ENCODE measurements around the gene SNN. TPM values are rescaled to one million over a fixed set of nuclear protein-coding genes. Genes with fewer than 3 reads are reported as not detected.

SNN gene
- total RNA-seq, 2 donors from 2014 or later, result 7.5 to 10.9 TPM

DNA sequence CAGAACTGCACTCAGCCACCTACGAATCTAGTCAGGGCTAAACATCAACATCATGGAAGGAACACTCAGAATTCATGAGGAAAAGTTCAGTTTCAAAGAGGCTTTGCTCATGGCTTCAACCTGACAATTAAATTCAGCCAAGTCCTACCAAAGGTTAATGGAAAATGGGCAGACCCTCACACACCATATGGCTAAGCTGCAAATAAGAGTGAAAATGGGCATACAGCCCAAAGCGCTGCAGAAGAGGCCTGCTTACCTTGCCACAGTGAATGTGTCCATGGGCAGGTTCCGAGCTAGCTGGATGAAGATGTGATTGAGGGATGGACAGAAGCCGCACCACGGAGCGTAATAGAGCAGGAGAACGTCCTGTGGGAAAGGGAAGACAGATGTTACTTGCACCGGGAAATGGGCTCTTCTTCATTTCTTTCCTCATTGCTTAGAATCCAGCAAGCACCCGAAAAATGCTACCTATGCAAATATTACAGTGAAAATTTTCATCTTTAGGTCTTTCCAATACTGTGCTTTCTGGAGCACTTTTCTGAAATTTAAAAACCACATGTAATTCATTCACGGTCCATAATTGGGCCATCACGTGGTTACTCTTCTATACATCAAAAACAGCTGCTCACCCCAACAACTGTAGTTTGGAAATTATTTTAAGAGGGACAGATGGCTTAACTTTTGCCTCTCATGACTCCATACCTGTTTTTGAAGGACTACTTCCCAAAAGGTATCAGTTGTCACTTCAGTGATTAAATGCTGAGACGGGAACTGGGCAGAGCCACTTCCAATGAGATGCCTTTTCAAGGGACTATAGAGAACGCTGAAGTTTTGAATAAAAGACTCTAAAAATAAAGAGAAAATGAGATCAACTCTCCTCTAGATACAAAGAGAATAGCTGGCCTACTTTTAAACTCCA is 19.6 kb downstream of the SNN start:
- 88 to 90% methylated on average over 13 of the region's 13 CpGs for WGBS, 2 donors
- H3K27ac ChIP-seq, result no peak overlapping the region

DNA sequence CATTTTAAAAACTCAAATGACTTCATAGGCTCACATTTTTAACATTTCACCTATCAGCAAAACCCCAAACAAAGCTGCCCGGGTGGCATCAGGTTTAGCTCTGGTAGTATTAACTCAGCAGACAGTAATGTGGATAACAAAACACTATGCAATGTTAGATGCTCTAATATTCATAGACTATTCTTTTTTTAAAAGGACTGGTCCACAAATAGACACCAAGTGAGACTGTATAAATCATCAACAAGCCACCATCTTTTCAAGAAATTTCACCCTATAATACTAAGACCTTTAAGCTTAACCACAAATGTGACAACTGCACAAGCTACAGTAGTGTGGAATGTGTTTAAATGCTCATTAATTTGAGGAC is 20.2 kb downstream of the SNN start:
- Histone ChIP-seq H3K9me3 (no peaks in the 10 kb centered on the region), H3K4me3 (no peak overlapping the region), H3K4me1 (peaks cover 26% of the 10 kb centered on the region), H3K27ac (peak overlapping the region in 1 of 4 donors; percentile 69), H3K27me3 (no peaks in the 10 kb centered on the region), H3K36me3 (replicated peaks in 1 of 2; ENCODE audit: insufficient read depth in 1 of 2, low read depth in 2 of 2) (peaks cover 21 to 27% of the 10 kb centered on the region in 2 donors)
- DNase-seq (no peak), ATAC-seq (no peak)
- intact Hi-C loops (cut with DNase I), result no loop called here
- TF ChIP-seq POLR2A (IDR thresholded peaks at IDR 0.05), result no peak
- TF ChIP-seq, protein P1, sequence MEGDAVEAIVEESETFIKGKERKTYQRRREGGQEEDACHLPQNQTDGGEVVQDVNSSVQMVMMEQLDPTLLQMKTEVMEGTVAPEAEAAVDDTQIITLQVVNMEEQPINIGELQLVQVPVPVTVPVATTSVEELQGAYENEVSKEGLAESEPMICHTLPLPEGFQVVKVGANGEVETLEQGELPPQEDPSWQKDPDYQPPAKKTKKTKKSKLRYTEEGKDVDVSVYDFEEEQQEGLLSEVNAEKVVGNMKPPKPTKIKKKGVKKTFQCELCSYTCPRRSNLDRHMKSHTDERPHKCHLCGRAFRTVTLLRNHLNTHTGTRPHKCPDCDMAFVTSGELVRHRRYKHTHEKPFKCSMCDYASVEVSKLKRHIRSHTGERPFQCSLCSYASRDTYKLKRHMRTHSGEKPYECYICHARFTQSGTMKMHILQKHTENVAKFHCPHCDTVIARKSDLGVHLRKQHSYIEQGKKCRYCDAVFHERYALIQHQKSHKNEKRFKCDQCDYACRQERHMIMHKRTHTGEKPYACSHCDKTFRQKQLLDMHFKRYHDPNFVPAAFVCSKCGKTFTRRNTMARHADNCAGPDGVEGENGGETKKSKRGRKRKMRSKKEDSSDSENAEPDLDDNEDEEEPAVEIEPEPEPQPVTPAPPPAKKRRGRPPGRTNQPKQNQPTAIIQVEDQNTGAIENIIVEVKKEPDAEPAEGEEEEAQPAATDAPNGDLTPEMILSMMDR (IDR thresholded peaks at IDR 0.05), result no peak
- 35 to 50% methylated on average over 1 of the region's 1 CpG for WGBS, 2 donors

More for the DNA sequence above, 19.6 kb downstream of the SNN start:
- no peak for TF ChIP-seq POLR2A (IDR thresholded peaks at IDR 0.05)
- TF ChIP-seq, protein P1 (IDR thresholded peaks at IDR 0.05), result no peak
- no peaks in the 10 kb centered on the region for H3K9me3 ChIP-seq
- peaks cover 25 to 31% of the 10 kb centered on the region in 2 donors for H3K36me3 ChIP-seq (replicated peaks in 1 of 2; ENCODE audit: insufficient read depth in 1 of 2, low read depth in 2 of 2)
- H3K4me1 ChIP-seq, result peaks cover 30% of the 10 kb centered on the region
- intact Hi-C loops (cut with DNase I), result no loop called here
- ATAC-seq (no peak), DNase-seq (no peak)
- no peak overlapping the region for H3K4me3 ChIP-seq
- H3K27me3 ChIP-seq, result no peaks in the 10 kb centered on the region

DNA sequence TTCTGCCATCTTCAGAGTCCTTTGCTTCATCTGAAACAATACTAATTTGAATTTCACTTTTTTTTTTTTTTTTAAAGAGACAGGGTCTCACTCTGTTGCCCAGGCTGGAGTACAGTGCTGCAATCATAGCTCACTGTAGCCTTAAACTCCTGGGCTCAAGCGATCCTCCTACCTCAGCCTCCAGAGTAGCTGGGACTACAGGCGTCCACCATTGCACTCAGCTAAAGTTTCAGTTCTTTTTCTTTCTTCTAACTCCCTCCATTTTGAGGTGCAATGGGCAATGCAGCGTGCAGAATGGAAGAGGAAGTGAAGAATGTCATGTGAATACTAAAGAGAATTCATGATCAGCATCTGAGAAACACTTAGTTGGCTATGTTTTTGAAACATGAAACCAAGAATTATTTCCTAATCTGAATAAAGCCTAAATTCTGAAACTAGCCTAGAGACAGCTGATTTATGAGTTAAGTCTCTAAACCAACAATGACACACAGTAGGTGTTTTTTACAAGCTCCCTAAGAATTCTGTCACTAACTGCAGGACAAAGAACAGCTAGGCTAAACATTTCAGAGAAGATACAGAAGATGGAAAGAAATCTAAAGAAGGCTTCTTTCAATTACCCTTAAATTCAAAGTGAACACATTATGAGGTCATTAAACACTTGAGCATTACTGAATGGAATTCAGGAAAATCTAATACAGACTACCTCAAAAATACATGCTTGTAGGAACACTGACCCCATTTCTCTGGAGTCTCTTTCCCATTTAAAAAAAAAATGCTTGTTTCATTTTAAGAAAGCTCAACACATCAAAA is 21.0 kb downstream of the SNN start:
- intact Hi-C loops (cut with DNase I), result no loop called here
- peak; percentile 51 for ATAC-seq
- no peak for TF ChIP-seq POLR2A (IDR thresholded peaks at IDR 0.05)
- TF ChIP-seq, protein P1 (IDR thresholded peaks at IDR 0.05), result no peak
- no peaks in the 10 kb centered on the region for H3K27me3 ChIP-seq
- no peak overlapping the region for H3K4me3 ChIP-seq
- 79 to 89% methylated on average over 3 of the region's 3 CpGs for WGBS, 2 donors
- peak overlapping the region in 3 of 4 donors; percentile 1 to 69 (median 53) for H3K27ac ChIP-seq
- H3K9me3 ChIP-seq, result no peaks in the 10 kb centered on the region
- no peak for DNase-seq
- H3K36me3 ChIP-seq (replicated peaks in 1 of 2; ENCODE audit: insufficient read depth in 1 of 2, low read depth in 2 of 2), result peaks cover 17 to 23% of the 10 kb centered on the region in 2 donors
- H3K4me1 ChIP-seq, result peaks cover 26% of the 10 kb centered on the region

DNA sequence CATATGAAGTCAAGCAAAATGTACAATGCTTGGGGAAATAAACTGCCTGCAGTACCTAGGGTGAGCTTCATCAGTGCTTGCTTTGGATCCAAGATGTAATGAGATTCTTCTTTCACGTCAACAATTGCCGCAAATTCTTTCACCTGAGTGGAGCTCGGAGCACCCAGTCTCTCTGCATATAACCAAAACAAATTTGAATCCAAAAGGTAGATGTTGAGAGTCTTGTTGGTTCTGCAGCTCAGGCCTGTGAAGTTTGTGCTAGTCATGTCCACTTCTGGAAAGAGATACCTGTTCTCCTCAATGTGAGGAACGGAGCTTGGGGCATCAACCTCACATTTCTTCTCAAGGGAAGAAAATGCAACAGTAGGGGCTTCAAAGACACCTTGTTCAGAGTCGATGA is 23.0 kb downstream of the SNN start:
- H3K27me3 ChIP-seq, result no peaks in the 10 kb centered on the region
- ATAC-seq, result no peak
- intact Hi-C loops (cut with DNase I), result no loop called here
- H3K9me3 ChIP-seq, result no peaks in the 10 kb centered on the region
- no peak for DNase-seq
- no peak for TF ChIP-seq POLR2A (IDR thresholded peaks at IDR 0.05)
- TF ChIP-seq, protein P1 (IDR thresholded peaks at IDR 0.05), result no peak
- H3K36me3 ChIP-seq (replicated peaks in 1 of 2; ENCODE audit: insufficient read depth in 1 of 2, low read depth in 2 of 2), result peaks cover 16 to 24% of the 10 kb centered on the region in 2 donors
- H3K4me1 ChIP-seq, result peaks cover 26% of the 10 kb centered on the region
- H3K27ac ChIP-seq, result peak overlapping the region in 1 of 4 donors; percentile 53
- H3K4me3 ChIP-seq, result no peak overlapping the region
- WGBS, 2 donors, result 90 to 97% methylated on average over 5 of the region's 5 CpGs
